Endothelial cell of umbilical vein (primary cell): ENCODE data around the gene CDC42SE2. TPM values are rescaled to one million over a fixed set of nuclear protein-coding genes. Genes with fewer than 3 reads are reported as not detected.
"Not testable (repeated sequence)": the region's sequence is repeated elsewhere in the genome, so short reads cannot be mapped to it uniquely, and the experiment has no call there.

ENCODE experiments used
- BruUV-seq: library from RNA; stranded (reverse); fragments of 400-500 nt; replicated peaks from 2 replicates; lab custom pipeline; 2021; lab: Mats Ljungman, UMichigan
- CTCF ChIA-PET: fragments of 300-600, 350-600 bp; sonication (Branson Sonifier 250); formaldehyde crosslinking; loops from one replicate; lab custom pipeline; 2021; ENCODE audit warnings: antibody characterized with exemption, inconsistent platforms; lab: Charles Lee
- POLR2A ChIA-PET: fragments of 300-600, 350-600 bp; sonication (Branson Sonifier 250); formaldehyde crosslinking; loops from one replicate; lab custom pipeline; 2021; ENCODE audit warnings: antibody characterized with exemption, inconsistent platforms; lab: Charles Lee
- DNase-seq: peaks from one replicate; pipeline ENCODE4 v3.0.0-alpha.2; 2011; ENCODE audit warnings: low read depth, low spot score
- FAIRE-seq: peaks from 2 replicates; lab custom pipeline; 2011; peaks lifted over from hg19 to GRCh38; lab: Jason Lieb, UNC
- H2AFZ ChIP-seq: 2 replicates; pipeline ENCODE4 v1.6.0; 2012; ENCODE audit warnings: low read depth, low read length, control low read depth, inconsistent platforms
- H3K27ac ChIP-seq: 2 replicates; pipeline ENCODE4 v1.5.1; 2011; ENCODE audit warnings: low read depth, mild to moderate bottlenecking, control low read depth, low read length, moderate library complexity; ENCODE audit not compliant: insufficient read depth
- H3K27me3 ChIP-seq, 2 experiments: 2 replicates each; pipeline versions ENCODE4 v1.6.0 to v1.6.1; 2011; ENCODE audit warnings: low read length in 2 of 2, mixed read lengths in 1 of 2; ENCODE audit not compliant: control insufficient read depth in 2 of 2, insufficient read depth in 2 of 2
- H3K36me3 ChIP-seq, 2 experiments: 2 replicates in 1 of 2; 3 replicates in 1 of 2; pipeline ENCODE4 v1.5.1; 2011; ENCODE audit warnings: low read length in 2 of 2, mild to moderate bottlenecking in 1 of 2, moderate library complexity in 1 of 2; ENCODE audit not compliant: control insufficient read depth in 2 of 2, insufficient read depth in 2 of 2; ENCODE audit errors: extremely low read depth in 1 of 2
- H3K4me1 ChIP-seq: 3 replicates; pipeline ENCODE4 v1.5.1; 2011; ENCODE audit warnings: mild to moderate bottlenecking, low read length; ENCODE audit not compliant: control insufficient read depth, insufficient read depth; ENCODE audit errors: extremely low read depth
- H3K4me2 ChIP-seq: 2 replicates; pipeline ENCODE4 v1.6.1; 2011; ENCODE audit warnings: low read length, control low read depth, mixed read lengths; ENCODE audit not compliant: insufficient read depth
- H3K4me3 ChIP-seq, 3 experiments: fragments of 200-600 bp in 1 of 3; sonication (generic), shearing (Covaris generic) in 1 of 3; replicated peaks in 1 of 3; 2 replicates each; pipeline ENCODE4 v1.5.1; 2011 to 2016; ENCODE audit warnings: control low read depth in 3 of 3, low read length in 3 of 3, mild to moderate bottlenecking in 2 of 3, inconsistent platforms in 1 of 3, low read depth in 1 of 3, moderate library complexity in 1 of 3; ENCODE audit not compliant: insufficient read depth in 1 of 3
- H3K79me2 ChIP-seq: 2 replicates; pipeline ENCODE4 v1.6.0; 2012; ENCODE audit warnings: low read length, inconsistent platforms; ENCODE audit not compliant: control insufficient read depth, insufficient read depth
- H3K9ac ChIP-seq: replicated peaks from 2 replicates; pipeline ENCODE3; 2011; ENCODE audit warnings: low read length, control low read depth; ENCODE audit not compliant: insufficient read depth; ENCODE audit errors: extremely low read depth
- H3K9me1 ChIP-seq: replicated peaks from 3 replicates; pipeline ENCODE4 v1.6.0; 2011; ENCODE audit warnings: mild to moderate bottlenecking, low read length; ENCODE audit not compliant: control insufficient read depth, insufficient read depth; ENCODE audit errors: extremely low read depth
- H3K9me3 ChIP-seq: replicated peaks from 2 replicates; pipeline ENCODE4 v1.5.1; 2012; ENCODE audit warnings: low read length, inconsistent platforms; ENCODE audit not compliant: control insufficient read depth, insufficient read depth
- H4K20me1 ChIP-seq: replicated peaks from 2 replicates; pipeline ENCODE3; 2011; ENCODE audit warnings: mild to moderate bottlenecking, low read length; ENCODE audit not compliant: control insufficient read depth, insufficient read depth; ENCODE audit errors: extremely low read depth
- dilution Hi-C: fragments of 300-500 bp; cut with MboI; formaldehyde crosslinking; loops from one replicate; pipeline ENCODE4 v1.15.0; 2019; ENCODE audit warnings: low sequenced_read_pairs; ENCODE audit not compliant: extremely low pct_ligation_motif_present
- intact Hi-C: fragments of 100-400 bp; cut with micrococcal nuclease; formaldehyde crosslinking; loops from one replicate; pipeline ENCODE4 v1.10.0; 2022
- polyA plus RNA-seq, 4 experiments: library from polyadenylated mRNA; depleted of rRNA in 3 of 4; stranded (reverse) in 3 of 4; unstranded in 1 of 4; fragments of >200 nt; gene quantifications; 2 replicates each; pipeline versions ENCODE4 v1.2.1 to v1.2.3, GENCODE V29; 2011 to 2012; ENCODE audit warnings: missing spikeins in 1 of 4
- total RNA-seq: library from RNA; stranded (reverse); gene quantifications from 2 replicates; pipeline ENCODE4 v1.2.3, GENCODE V29; 2021

CDC42SE2 gene
- total and polyA plus RNA-seq, 2 donors (not counting 3 experiments of a cell fraction or from before 2014, with no cell fraction given) = 14.7 to 21.9 TPM

- dilution Hi-C loops, H3K79me2 ChIP-seq: not testable (repeated sequence)
Measured at GRCh38 chr5:131336801-131337200, 72.9 kb downstream of the CDC42SE2 start.

GRCh38 chr5:131337240-131338050 is 73.6 kb downstream of the CDC42SE2 start:
- CTCF ChIA-PET, intact Hi-C loops, H3K36me3 ChIP-seq, H3K4me1 ChIP-seq, H2AFZ ChIP-seq, H3K27ac ChIP-seq, dilution Hi-C loops, POLR2A ChIA-PET, H3K9me3 ChIP-seq, H3K79me2 ChIP-seq, H3K9me1 ChIP-seq, BruUV-seq, FAIRE-seq, H3K4me3 ChIP-seq, DNase-seq, H3K9ac ChIP-seq, H3K27me3 ChIP-seq, H3K4me2 ChIP-seq, H4K20me1 ChIP-seq: not testable (repeated sequence)

More at GRCh38 chr5:131336801-131337200, 72.9 kb downstream of the CDC42SE2 start:
- H4K20me1 ChIP-seq, H3K9ac ChIP-seq, DNase-seq, CTCF ChIA-PET, FAIRE-seq, POLR2A ChIA-PET, H3K4me3 ChIP-seq, H2AFZ ChIP-seq, H3K9me3 ChIP-seq, H3K4me2 ChIP-seq, H3K4me1 ChIP-seq, H3K27ac ChIP-seq, H3K27me3 ChIP-seq, H3K9me1 ChIP-seq, H3K36me3 ChIP-seq, BruUV-seq, intact Hi-C loops: not testable (repeated sequence)
